ENCODE data around the gene TMEM219.
"Not testable (repeated sequence)": the region's sequence is repeated elsewhere in the genome, so short reads cannot be mapped to it uniquely, and the experiment has no call there.

GRCh38 chr16:29931750-29932149, 30.1 kb upstream of the TMEM219 start:
- TF ChIP-seq CTCF, POLR2A (IDR thresholded peaks at IDR 0.05): not testable (repeated sequence)

Data from right lobe of liver (tissue), 4 donors.